Astrocyte of the spinal cord (primary cell): ENCODE measurements around the gene YBX2.

Source experiments
- DNase-seq: peaks from one replicate; pipeline ENCODE4 v3.0.0; 2011; ENCODE audit warnings: low read depth, low spot score
- H3K4me3 ChIP-seq: 2 replicates; pipeline ENCODE4 v1.5.1; 2011; ENCODE audit warnings: low read depth, mild to moderate bottlenecking, low read length, moderate library complexity
- CTCF ChIP-seq: IDR thresholded peaks from 2 replicates; pipeline ENCODE4 v1.5.1; 2012; ENCODE audit warnings: low read depth, mild to moderate bottlenecking, low read length, inconsistent platforms
- in situ Hi-C: cut with HindIII; loops from 2 replicates; pipeline ENCODE4 v1.10.0; 2017; ENCODE audit warnings: low sequenced_read_pairs

YBX2 gene

DNA sequence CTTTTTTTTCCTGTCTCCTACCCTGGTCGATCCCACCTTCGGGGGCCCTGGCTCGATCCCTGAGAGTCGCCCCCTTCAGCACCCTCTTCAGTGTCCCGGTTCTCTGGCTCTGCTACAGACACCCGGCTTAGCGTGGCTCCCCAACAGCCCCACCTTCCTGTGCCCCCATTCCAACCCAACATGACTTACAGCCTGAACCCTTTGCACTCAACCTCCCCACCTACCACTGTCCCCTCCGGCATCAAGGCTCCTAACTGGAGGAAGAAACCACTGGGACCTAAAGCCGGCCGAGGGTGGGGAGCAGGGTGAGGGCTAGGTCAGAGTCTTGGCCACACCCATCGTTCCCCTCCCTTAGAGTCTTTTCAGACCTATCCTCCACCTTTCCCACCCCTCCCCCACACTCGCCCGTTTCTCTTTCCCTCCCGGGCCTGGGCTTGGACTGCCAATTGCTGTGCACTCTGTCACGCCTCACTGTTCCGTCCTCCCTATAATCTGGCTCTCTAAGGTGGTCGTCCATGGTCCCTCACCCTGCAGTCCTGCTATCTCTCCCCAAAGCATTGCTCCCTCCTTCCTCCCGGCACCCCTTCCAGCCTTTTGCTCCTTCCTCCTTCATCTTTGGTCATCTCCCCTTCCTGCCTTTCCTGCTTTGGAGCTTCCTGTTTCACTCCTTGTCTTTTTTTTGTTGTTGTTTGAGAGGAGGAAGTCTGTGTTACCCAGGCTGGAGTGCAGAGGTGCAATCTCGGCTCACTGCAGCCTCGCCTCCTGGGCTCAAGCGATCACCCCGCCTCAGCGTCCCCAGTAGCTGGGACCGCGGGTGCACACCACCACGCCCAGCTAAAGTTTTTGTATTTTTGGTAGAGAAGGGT, 31.3 kb downstream of the YBX2 start:
- DNase-seq, result no peak
- TF ChIP-seq CTCF, result no peak
- in situ Hi-C loops, result no loop called here
- no peak overlapping the region for H3K4me3 ChIP-seq

DNA sequence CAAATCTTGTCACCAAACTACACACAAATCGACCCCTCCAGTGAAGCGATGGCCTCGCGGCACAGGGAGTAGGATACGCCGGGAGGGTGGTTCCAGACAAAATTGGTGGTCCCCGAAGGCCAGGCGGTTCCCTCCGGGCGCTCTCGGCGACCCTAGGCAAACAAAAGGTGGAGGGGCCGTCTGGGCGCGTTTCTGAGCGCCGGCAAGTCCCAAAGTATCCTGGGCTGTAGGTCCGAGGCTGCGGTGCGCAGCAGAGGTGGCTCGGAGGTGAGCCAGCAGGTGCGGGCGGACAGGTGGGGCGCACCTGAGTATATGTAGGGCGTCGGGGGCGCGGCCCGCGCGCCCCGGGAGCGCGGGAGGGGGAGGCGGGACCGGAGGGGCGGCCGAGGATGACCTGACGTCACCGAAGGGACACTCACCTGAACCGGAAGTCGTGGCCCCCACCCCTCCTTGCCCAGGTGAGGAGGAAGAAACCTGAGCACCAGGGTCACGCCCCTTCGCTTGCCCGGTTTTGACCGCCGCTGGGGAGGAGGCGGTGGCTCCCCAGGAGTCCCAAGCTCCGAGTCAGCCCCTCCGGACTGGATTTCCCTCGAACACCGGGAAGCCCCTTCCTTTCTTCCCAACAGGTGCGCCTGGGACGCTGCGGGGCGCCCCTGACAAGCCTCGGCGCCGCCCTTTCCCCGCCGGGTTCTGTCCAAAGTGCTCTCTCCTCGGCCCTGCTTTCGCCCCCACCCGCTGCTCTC, 32.1 kb downstream of the YBX2 start, which contains the start of gene CLDN7:
Gene CLDN7 (minus strand): TSS at position 287 of the 743 bp plus-strand sequence. CDS start 435 bp downstream, outside the sequence.
- in situ Hi-C loops, result no loop called here
- TF ChIP-seq CTCF, result no peak
- H3K4me3 ChIP-seq, result peak within 1 kb of the TSS; percentile 27
- DNase-seq, result no peak

DNA sequence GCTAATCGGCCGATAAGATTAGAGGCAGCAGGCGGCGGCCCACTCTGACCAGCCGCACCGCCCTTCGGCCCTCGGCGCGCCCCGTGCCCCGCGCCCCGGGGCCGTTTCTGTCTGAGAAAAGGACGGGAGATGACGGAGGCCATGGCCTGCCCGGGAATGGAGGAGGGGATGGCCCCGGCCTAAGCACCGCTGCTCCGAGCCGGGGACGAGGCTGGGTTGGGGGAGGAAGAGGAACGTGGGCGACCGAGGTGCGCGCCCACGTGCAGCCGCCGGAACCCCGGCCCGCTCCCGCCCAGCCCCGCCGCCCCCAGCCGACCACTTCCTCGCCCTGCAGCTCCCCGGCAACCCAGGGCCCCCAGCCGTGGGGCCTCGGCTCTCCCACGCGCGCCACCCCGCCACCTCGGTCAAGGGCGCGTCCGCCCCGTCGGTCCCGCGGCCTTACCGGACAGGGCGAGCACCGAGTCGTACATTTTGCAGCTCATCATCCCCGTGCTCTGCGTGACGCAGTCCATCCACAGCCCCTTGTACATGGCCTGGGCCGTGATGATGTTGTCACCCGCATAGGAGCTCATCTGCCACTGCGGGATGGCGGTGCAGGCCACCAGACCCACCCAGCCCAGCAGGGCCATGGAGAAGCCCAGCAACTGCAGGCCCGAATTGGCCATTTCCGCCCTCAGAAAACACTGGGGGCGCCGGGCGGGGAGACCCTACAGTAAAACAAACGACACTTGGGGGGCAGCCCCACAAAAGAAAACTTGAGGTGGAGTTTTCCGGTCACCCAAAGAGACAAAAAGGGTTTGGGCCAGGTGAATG, 32.9 kb downstream of the YBX2 start:
- no peak for DNase-seq
- in situ Hi-C loops, result no loop called here
- no peak for TF ChIP-seq CTCF
- peak overlapping the region; percentile 27 for H3K4me3 ChIP-seq

GRCh38 chr17:7260651-7261378, 33.6 kb downstream of the YBX2 start:
- TF ChIP-seq CTCF, result no peak
- DNase-seq, result no peak
- in situ Hi-C loops, result no loop called here
- H3K4me3 ChIP-seq, result peak overlapping the region; percentile 27

GRCh38 chr17:7260151-7260550, 34.3 kb downstream of the YBX2 start:
- DNase-seq, result no peak
- TF ChIP-seq CTCF, result no peak
- H3K4me3 ChIP-seq, result no peak overlapping the region
- in situ Hi-C loops, result no loop called here

DNA sequence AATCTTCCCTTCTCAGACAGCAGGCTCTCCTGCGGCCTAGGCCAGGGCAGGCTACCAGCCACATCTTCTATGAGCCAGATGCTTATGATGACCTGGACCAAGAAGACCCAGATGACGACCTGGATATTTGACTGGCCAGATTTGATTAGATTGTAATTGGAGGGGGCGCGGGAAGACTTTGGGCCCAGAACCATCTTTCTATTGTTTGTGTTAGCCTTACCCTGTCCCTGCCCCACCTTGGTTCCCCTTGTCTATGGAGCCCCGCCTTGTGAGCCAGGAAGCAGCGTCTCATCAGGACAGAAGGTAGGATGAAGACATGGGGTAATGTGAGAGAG, 34.9 kb downstream of the YBX2 start:
- DNase-seq, result no peak
- no peak overlapping the region for H3K4me3 ChIP-seq
- no peak for TF ChIP-seq CTCF
- in situ Hi-C loops, result no loop called here
